Umbilical cord (tissue), 2 donors: ENCODE data around the gene CA10. TPM values are rescaled to one million over a fixed set of nuclear protein-coding genes. Genes with fewer than 3 reads are reported as not detected.

Experiments
- DNase-seq: peaks from one replicate; pipeline ENCODE4 v3.0.0-alpha.2; 2015; ENCODE audit warnings: low spot score
- total RNA-seq: library from RNA; depleted of rRNA; stranded (reverse); fragments of >200 nt; gene quantifications from one replicate; pipeline ENCODE4 v1.2.3, GENCODE V29; 2014; ENCODE audit warnings: low replicate concordance; ENCODE audit not compliant: insufficient read depth

CA10 gene
- total RNA-seq, 1 donor from 2014 or later, result 0.24 TPM

GRCh38 chr17:51876986-51877385 lies 281.5 kb downstream of the CA10 start:
- DNase-seq, result no peak

GRCh38 chr17:51873302-51873701 lies 285.2 kb downstream of the CA10 start:
- DNase-seq, result no peak

GRCh38 chr17:51869387-51869786 lies 289.1 kb downstream of the CA10 start:
- peak; percentile 37 for DNase-seq

- peak; percentile 38 for DNase-seq
Measured at GRCh38 chr17:51860954-51861561, 297.5 kb downstream of the CA10 start.

GRCh38 chr17:51857052-51857597 lies 301.4 kb downstream of the CA10 start:
- DNase-seq, result no peak

GRCh38 chr17:51855806-51856205 lies 302.7 kb downstream of the CA10 start:
- no peak for DNase-seq

GRCh38 chr17:51853857-51854256 lies 304.7 kb downstream of the CA10 start:
- DNase-seq, result no peak

- no peak for DNase-seq
Measured at GRCh38 chr17:51852603-51853002, 305.9 kb downstream of the CA10 start.

GRCh38 chr17:51850201-51850600 lies 308.3 kb downstream of the CA10 start:
- DNase-seq, result no peak

- no peak for DNase-seq
Measured at GRCh38 chr17:51848451-51848850, 310.1 kb downstream of the CA10 start.

- peak; percentile 63 for DNase-seq
Measured at GRCh38 chr17:51846566-51846965, 311.9 kb downstream of the CA10 start.

GRCh38 chr17:51845776-51846175 lies 312.7 kb downstream of the CA10 start:
- DNase-seq, result peak; percentile 71

GRCh38 chr17:51842763-51843162 lies 315.8 kb downstream of the CA10 start:
- DNase-seq, result peak; percentile 26

GRCh38 chr17:51841669-51842068 lies 316.8 kb downstream of the CA10 start:
- no peak for DNase-seq

- no peak for DNase-seq
Measured at GRCh38 chr17:51840688-51841087, 317.8 kb downstream of the CA10 start.

GRCh38 chr17:51833620-51834019 lies 324.9 kb downstream of the CA10 start:
- DNase-seq, result no peak

- no peak for DNase-seq
Measured at GRCh38 chr17:51833045-51833444, 325.5 kb downstream of the CA10 start.

GRCh38 chr17:51830886-51831285 lies 327.6 kb downstream of the CA10 start:
- DNase-seq, result no peak

GRCh38 chr17:51830451-51830850 lies 328.1 kb downstream of the CA10 start:
- no peak for DNase-seq

GRCh38 chr17:51828901-51829300 lies 329.6 kb downstream of the CA10 start:
- no peak for DNase-seq

GRCh38 chr17:51827140-51827539 lies 331.4 kb downstream of the CA10 start:
- no peak for DNase-seq

GRCh38 chr17:51820766-51821165 lies 337.7 kb downstream of the CA10 start:
- no peak for DNase-seq

GRCh38 chr17:51820252-51820651 lies 338.3 kb downstream of the CA10 start:
- DNase-seq, result no peak
